Fibroblast of skin of scalp (primary cell): ENCODE results near the gene CPHXL2. TPM values are rescaled to one million over a fixed set of nuclear protein-coding genes. Genes with fewer than 3 reads are reported as not detected.

ENCODE experiments used
- DNase-seq: peaks from one replicate; pipeline ENCODE4 v3.0.0-alpha.2; 2013
- polyA plus RNA-seq, 2 experiments: library from polyadenylated mRNA; unstranded; fragments of 120-200 nt; gene quantifications; one replicate each; pipeline ENCODE4 v1.2.1, GENCODE V29; 2013; ENCODE audit not compliant: insufficient read length in 2 of 2

The CPHXL2 gene
- polyA plus RNA-seq (2013, experiment 1 of 2; ENCODE audit: insufficient read length), result not detected
- polyA plus RNA-seq (2013, experiment 2 of 2; ENCODE audit: insufficient read length), result not detected

DNA sequence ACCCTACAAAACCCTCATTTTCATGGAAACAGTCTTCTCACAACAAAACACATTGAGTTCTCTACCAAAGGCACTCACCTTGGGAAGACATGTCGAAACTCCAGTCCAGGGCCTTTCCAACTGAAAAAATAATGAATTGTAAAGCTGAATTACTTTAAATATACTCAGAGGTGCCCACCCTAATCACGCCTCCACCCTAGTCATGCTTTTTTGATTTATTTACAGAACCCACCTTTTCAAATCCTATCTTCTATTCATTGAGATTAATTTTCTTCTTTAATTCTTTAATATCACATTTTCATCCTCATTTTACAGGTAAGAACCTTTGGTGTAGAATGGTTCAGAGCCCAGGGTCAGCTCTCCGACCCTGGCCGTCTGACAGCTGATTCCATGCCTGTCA, at the start of gene CPHXL2:
Gene CPHXL2 (minus strand): TSS at position 101 of the 400 bp plus-strand sequence. CDS start 10 bp downstream, at position 91.
- DNase-seq, result no peak

DNA sequence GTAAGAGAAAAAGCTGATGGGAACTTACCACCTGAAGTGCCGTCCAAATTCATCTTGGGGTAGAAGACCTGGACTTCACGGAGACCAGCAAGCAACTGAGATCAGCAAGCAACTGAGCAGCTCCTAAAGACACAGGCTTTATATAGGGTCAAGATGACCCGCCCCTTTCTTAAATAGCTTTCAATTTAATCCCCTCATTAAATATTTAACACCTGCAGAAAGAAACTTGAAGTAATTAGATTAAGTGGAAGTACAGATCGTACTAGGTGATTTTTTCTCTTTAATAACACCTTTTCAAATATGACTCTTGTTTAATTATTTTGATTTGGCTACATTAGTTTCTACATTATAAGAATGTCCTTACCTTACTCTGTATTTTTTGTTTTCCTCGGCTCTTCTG, 49.6 kb upstream of the CPHXL2 start, which contains the start of gene CPHXL:
Gene CPHXL (minus strand): TSS at position 101 of the 400 bp plus-strand sequence. CDS start 48 bp downstream, at position 53.
- DNase-seq, result no peak

DNA sequence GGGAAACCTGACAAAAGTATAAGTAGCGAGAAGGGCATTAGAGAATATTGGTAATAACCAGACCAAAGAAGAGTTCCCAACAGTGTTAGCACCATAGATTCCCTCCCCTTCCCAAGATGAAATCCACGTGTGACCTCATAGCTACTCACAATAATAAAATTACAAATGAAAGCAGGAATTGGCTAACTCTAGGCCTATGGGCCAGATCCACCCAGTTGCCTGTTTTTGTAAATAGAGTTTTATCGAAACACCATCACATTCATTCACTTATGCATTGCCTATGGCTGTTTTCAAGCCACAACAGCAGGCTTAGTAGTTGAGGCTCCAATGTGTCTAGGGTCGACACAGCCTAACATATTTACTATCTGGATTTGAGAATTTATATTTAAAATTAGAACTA, 41.6 kb upstream of the CPHXL2 start:
- DNase-seq, result no peak

DNA sequence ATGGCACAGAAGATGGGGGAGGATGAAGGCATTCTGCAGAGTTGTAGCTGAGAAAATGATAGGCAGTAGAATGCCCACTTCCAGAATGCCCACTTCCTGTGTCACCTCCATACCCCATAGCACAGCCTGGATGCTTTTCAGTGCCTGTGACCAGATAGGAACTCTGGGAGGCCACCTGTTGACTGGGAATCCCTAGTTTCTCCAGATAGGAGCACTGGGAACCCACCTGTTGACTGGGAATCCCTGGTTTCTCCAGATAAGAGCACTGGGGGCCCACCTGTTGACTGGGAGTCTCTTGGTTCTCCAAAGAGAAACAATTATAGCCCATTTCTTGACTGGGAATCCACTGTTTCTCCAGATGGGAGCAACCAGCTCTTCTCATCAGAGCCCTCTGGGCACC, 37.9 kb upstream of the CPHXL2 start:
- no peak for DNase-seq

DNA sequence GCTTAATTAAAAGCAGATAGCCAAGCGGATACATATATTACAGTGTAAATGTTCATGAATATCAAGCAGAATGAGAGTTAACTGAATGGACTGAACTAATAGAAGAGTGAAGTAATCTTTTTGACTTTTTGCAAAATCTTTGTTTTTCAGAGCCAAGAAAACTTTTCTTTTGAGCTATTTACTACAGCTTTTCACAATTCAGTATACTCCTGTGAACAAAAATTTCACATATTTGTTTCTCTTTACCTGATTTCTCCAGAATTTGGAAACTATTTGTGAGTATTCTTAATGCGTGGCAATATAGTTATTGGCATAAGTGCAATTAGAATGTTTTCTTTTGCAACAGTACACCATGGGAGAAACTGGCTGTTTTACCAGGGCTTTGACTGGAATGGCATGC, 33.5 kb upstream of the CPHXL2 start:
- DNase-seq, result no peak

DNA sequence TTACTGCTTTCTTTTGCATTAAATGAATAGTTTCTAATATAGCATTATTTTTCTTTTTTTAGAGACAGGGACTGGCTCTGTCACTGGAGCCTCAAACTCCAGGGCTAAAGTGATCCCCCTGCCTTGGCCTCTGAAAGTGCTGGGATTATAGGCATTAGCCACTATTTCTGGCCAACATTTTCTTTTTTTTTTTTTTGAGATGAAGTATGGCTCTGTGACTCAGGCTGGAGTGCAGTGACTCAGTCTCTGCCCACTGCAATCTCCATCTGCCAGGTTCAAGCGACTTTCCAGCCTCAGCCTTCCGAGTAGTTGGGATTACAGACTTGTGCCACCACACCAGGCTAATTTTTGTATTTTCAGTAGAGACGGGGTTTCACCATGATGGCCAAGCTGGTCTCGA, 26.5 kb upstream of the CPHXL2 start:
- DNase-seq, result no peak

DNA sequence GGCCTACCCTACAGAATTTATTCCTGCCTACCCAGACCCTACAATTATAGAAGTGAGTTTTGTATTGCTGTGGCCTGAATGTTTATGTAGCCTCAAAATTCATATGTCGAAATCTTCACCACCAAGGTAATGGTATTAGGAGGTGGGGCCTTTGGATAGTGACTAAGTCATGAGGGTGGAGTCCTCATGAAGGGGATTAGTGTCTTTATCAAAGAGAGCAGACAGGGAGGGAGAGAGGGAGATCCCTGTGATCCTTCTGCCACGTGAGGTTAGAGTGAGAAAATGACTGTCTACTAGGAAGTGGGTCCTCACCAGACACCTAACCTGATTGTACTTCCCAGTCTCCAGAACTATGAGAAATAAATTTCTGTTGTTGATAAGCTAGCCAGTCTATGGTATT, 25.4 kb upstream of the CPHXL2 start:
- no peak for DNase-seq

DNA sequence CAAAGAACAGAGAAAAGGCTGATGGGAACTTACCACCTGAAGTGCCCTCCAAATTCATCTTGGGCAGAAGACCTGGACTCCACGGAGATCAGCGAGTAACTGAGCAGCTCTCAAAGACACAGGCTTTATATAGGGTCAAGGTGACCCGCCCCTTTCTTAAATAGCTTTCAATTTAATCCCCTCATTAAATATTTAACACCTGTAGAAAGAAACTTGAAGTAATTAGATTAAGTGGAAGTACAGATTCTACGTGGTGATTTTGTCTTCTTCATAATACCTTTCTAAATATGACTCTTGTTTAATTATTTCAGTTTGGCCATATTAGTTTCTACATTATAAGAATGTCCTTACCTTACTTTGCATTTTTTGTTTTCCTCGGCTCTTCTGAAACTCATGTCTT, 24.6 kb upstream of the CPHXL2 start, which contains the start of gene DUXB:
Gene DUXB (minus strand): TSS at position 101 of the 400 bp plus-strand sequence. CDS start 43 bp downstream, at position 58.
- no peak for DNase-seq

DNA sequence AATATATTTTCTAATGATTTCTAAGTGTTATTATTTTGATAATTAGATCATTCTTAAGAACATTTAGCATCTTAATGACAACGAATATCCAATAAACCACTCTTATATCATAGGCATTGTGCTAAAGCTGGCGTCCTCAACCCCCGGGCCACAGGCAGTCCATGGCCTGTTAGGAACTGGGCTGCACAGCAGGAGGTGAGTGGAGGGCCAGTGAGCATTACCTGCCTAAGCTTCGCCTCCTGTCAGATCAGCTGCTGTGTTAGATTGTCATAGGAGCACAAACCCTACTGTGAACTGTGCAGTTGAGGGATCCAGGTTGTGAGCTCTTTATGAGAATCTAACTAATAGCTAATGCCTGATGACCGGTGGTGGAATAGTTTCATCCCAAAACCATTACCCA, 20.8 kb upstream of the CPHXL2 start:
- DNase-seq, result no peak

DNA sequence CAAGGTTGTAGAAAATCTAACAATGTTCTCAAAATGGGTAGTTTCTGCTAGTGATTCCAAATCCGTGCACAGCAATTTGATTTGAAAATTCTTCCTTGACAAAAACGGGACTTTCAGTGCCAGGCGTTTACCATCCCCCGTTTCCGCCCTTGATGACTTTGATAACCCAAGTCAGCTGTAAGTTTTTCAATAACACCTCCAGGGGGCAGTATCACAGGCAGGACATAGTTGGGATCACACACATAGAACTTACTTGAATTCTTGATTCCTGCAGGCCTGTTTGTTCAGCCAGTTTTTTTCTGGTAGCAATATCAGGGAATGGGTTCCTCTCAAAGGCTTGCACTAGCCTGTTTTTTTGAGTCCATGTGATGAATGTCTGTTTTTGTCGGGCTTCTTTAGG, 18.9 kb upstream of the CPHXL2 start:
- DNase-seq, result no peak

DNA sequence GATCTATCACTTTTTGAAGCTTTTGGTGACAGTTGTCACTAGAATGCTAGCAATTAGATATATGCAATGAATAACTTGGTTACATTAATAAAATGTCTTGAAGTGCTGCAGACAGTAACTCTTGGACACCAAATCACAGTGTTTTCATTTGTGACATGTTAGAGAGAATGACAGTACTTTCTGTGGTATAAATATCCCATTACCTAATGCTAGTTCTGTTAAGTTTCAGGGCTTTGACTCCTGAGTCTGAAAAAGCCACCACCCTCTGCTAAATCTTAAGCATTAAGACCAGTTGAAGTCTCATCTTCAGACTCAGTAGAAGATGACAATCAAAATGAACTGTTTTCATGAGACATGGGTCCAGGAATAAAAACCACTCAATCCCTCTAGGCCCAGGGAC, 10.6 kb upstream of the CPHXL2 start:
- no peak for DNase-seq

DNA sequence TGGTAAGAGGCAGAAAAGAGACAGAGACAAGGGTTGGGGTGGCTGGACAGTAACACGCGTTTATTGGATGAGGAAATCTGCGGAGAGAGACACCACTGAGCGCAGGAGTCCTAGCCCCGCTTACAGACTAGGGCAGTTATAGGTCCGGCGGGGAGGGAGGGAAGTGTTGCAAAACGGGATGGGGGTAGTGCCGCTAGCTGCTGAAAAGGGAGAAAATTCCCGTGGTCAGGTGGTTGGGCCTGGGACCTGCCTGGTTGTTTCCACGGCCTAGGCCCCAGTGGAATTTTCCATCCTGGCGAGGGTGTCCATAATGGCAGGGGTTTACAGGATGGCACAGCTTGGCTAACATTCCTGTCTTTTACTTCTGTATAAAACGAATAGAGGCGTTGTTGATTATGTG, 5.5 kb upstream of the CPHXL2 start:
- no peak for DNase-seq

DNA sequence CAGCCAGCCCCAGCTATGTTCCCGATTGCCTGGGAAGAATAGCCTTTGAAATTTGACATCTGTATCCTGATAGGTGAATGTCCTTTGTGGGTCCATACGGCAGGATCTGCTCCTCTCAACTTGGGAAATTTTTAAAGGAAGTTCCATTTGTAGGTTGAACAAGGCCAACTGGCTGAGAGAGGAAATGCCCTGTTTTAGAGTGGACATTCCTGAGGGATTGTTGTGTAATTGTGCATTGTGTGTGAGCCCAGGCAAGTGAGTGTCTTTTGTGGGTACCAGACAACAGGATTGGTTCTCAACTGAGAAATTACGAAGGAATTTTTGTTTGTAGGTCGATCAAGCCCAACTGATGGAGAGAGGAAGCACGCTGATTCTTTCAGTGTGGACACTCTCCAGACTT, 2.6 kb upstream of the CPHXL2 start:
- DNase-seq, result no peak

DNA sequence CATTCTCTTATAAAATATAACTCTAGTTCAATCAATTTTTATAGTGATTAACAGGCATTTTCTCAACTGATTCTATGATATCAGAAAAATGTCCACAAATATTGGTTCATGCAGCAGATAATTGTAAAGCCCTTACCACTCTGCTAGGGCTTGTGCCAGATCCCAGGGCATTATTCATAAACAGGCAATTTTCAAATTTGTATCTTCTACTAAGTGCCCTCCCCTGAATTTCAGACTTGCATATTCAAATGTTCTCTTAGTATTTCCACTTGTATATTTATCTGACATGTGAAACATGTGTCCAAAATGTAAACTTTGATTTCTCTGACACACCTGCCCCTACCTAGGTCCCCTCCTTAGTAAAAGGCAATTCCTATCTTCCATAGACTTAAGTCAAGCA, 9.3 kb downstream of the CPHXL2 start:
- DNase-seq, result no peak

DNA sequence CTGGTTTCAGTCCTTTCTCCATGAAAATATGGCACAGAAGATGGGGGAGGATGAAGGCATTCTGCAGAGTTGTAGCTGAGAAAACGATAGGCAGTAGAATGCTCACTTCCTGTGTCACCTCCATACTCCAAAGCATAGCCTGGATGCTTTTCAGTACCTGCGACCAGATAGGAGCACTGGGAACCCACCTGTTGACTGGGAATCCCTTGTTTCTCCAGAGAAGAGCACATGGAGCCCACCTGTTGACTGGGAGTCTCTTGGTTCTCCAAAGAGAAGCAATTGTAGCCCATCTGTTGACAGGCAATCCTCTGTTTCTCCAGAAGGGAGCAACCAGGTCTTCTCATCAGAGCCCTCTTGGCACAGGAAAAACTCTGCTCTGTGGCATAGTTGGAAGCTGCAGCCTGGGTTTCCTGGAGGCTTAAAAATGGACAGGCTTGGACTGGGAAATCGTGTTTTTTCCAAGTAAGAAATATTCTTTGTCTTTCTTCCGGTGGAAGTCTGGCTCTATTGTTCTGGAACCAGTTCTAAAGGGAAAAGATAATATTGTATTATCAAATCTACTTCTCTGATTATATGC, 16.0 kb downstream of the CPHXL2 start:
- DNase-seq, result no peak

DNA sequence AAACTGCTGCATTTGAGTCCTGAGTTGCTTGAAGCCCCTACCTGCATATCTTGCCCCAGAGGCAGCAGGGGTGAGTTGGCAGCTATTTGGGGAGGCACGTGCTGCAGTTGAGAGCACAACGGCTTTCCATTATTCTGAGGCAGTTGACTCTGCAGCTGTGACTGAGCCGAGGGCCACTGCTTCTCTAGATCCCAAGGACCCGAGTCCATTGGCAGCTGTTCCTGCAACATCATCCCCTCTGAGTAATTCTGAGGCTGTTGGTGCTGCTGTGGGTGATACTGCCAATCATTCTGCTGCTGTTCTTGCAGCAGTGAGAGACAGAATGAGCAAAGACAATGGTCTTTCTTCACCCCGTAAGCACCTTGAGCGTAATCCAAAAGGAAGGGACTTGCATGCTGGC, 16.5 kb downstream of the CPHXL2 start:
- DNase-seq, result no peak

DNA sequence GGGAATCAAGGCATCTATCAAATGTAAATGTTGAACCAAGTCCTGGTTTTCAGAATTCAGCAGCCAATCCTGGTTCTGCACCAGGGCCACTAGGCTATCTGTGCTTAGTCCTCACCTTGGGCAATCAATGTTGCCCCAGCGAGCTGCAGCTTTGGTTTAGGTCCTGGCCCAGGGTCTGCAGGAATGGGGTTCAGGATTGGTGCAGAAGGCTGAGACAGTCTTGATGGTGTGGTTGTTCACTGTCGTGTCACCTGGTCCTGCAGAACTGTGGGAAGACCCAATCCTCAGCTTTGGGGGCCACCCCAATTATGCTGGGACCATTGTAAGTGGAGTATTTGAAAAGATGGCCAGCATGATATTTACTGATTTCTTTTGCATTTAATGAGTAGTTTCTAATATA, 18.6 kb downstream of the CPHXL2 start:
- DNase-seq, result no peak

DNA sequence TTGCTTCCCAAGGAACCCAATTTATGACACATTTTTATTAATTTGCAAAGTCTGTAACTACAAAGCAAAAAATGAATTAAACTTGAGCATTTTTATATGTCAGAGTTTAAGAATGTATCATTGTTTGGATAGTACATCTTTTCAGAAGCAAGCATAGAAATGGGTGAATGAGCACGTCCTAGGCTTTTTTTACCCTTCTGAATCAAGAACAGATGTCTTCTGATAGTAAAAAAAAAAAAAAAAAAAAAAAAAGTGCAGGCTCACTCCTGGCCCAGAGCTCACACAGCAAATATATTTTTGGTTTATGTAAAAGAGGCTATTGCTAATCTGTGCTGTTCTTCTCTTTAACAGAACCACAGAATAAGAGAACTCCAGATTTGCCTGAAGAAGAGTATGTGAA, 22.9 kb downstream of the CPHXL2 start:
- DNase-seq, result peak; percentile 87

DNA sequence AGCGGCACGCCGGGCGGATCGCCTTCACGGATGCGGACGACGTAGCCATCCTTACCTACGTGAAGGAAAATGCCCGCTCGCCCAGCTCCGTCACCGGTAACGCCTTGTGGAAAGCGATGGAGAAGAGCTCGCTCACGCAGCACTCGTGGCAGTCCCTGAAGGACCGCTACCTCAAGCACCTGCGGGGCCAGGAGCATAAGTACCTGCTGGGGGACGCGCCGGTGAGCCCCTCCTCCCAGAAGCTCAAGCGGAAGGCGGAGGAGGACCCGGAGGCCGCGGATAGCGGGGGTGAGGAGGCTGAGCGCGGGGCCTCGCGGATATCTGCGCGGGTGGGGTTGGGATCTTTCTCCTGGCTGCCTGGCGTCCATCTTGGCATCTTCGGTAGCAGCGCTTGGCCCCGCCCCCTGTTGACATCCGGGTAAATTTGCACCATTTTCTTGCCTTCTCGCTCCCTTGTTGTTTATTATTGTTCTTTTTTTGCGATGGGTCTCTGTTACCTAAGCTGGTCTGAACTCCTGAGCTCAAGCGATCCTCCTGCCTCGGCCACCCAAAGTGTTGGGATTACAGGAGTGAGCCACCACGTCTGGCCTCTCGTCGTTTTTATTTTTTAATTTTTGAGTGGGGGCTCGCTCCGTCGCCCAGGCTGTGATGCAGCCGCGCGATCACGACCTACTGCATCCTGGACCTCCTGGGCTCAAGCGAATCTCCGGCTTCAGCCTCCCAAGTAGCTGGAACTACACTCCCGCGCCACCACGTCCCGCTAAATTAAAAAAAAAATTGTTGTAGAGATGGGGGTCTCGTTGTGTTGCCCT, 28.3 kb downstream of the CPHXL2 start:
- peak; percentile 73 for DNase-seq

DNA sequence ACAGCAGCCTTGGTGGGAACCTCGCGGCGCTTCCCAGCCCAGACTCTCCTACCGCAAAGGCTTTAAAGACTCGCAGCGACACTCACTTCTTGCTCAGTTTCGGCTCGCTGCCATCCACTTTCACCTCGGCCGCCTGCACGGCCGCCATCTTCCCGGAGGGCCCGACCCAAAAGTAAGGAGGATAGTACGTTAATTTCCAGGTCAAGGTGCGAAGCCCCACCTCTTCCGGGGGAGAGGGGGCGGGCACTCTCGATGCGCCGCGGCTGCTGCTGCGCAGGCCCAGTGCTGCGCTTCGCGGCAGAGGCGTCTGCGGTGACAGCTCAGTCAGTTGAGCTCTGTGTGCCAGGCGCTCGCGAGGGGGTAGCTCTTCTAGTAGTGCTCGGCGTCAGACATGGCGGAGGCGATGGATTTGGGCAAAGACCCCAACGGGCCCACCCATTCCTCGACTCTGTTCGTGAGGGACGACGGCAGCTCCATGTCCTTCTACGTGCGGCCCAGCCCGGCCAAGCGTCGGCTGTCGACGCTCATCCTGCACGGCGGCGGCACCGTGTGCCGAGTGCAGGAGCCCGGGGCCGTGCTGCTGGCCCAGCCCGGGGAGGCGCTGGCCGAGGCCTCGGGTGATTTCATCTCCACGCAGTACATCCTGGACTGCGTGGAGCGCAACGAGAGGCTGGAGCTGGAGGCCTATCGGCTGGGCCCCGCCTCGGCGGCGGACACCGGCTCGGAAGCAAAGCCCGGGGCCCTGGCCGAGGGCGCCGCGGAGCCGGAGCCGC, 29.1 kb downstream of the CPHXL2 start, which contains the start of the genes KARS1 and TERF2IP:
Gene KARS1 (minus strand): TSS at position 174 of the 773 bp plus-strand sequence. CDS start 26 bp downstream, at position 148.
Gene TERF2IP (plus strand): TSS at position 282 of the 773 bp plus-strand sequence. CDS start 110 bp downstream, at position 392.
- DNase-seq, result peak; percentile 94

DNA sequence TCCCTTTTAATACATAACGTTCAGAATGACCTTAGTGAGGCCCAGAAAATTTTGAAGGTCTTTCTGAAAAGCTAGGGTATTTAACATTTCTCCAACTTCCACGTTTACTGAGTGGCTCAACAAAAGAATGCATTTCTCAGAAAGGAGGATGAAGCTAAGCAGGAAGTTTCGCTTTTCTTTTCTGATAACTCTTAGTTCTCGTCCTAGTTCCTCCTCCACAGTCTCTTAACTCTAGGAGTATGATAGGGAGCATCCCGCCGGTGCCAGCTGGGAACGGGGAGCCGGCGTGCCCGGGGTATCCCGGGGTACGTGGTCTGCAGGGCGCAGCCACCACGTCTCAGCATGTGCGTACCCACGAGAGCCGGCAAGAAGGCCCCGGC, 29.7 kb downstream of the CPHXL2 start:
- DNase-seq, result no peak

DNA sequence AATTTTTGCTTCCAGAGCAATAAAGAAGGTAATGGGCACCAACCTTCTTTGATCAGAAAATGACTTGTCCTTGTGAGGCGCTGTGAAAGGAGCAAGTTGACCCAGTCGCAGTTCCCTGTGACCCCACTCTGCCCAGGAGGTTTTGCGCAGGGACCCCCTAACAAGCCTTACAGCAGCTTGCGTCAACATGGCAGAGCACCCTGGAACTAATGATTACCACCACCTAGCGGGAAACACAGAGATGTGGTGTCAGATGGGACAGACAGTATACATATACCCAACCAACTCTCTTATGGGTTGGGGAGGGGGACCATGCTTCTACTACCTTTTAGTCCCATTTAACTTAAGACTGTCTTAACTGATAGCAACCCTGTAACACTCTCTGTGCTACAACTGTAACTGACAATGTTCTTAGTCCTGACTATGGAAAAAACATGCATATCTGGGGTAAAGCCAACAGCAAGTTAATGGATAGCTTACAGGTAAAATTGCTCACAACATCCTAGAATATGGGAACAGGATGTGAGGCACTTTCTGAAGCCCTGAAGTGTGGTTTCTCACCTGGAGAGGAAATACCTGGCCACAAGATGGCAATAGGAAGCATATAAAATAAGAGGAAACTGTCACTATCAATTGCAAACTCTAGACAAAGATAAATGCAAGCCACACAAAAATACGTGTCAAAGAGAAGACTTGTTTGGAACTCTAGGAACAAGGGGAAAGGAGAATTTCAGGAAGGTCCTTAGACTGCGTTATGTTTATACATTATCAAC, 32.4 kb downstream of the CPHXL2 start:
- DNase-seq, result no peak
